ENCODE measurements around the gene CAMTA1.
A peak's percentile ranks its signal among the peaks of the same experiment; 100 is the strongest.
"Not testable (repeated sequence)": the region's sequence is repeated elsewhere in the genome, so short reads cannot be mapped to it uniquely, and the experiment has no call there.

CAMTA1 gene

DNA sequence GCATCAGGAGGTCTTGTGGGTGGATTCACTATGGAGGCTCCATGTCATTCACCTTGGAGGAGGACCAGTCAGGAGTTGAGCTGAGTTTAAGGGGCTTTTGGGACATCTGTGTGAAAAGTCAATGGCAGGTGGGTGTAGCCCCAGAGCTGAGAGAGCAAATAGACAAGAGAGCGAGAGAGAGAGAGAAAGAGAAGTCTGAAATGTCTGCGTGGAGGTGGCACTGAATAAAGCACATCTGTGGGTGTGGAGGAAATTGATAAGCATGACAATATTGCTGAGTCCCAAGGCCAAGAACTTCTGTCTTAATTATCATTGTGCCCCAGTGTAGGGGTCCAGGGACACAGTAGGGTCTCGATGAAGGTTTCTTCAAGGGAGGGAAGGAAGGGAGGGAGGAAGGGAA, 906.3 kb downstream of the CAMTA1 start:
- DNase-seq (ENCODE audit: low spot score) = no peak

DNA sequence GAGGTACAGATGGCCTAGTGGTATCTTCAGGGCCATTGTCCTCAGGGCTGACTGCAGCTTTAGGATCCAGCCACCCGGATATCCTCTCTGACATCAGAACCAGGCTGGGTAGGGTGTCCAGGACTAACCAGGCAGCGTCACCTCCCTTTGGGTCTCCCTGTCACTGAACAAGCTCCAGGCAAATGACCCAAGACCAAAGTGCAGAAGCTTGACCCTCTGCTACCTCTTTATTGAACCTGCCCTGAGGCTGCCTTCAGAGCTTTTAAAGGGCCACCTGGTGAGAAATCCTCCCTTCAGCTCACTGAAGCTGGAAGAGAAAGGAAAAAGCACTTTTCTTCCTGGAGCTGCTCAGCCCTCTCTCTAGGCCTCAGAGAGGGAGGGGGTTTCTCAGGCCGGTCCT, 906.8 kb downstream of the CAMTA1 start:
- DNase-seq (ENCODE audit: low spot score) = no peak

DNA sequence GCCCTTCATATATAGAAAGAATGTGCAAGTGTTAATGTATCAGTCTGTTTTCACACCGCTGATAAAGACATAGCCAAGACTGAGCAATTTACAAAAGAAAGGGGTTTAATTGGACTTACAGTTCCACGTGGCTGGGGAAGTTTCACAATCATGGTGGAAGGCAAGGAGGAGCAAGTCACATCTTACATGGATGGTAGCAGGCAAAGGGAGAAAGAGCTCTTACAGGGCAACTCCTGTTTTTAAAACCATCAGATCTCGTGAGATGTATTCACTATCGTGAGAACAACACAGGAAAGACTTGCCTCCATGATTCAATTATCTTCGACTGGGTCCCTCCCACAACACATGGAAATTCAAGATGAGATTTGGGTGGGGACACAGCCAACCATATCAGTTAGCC, 907.8 kb downstream of the CAMTA1 start:
- not testable (repeated sequence) for DNase-seq (ENCODE audit: low spot score)

DNA sequence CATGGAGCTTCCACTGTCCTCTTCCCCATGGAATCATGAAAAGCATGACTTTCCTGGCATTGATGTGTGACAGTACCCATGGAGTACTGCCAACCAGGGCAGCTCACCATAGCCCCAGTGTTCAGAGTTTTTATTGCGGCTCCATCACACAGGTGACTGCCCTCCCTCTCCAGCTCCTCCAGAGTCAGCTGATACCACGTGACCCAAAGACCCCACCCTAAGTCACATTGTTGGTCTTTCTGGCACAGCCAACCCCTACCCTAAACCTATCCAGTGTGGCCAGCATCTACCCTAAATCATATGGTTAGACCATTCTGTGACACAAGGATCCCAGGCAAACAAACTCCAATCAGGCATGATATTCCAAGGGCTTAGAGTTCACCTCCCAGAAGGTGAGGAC, 908.4 kb downstream of the CAMTA1 start:
- DNase-seq (ENCODE audit: low spot score) = no peak

DNA sequence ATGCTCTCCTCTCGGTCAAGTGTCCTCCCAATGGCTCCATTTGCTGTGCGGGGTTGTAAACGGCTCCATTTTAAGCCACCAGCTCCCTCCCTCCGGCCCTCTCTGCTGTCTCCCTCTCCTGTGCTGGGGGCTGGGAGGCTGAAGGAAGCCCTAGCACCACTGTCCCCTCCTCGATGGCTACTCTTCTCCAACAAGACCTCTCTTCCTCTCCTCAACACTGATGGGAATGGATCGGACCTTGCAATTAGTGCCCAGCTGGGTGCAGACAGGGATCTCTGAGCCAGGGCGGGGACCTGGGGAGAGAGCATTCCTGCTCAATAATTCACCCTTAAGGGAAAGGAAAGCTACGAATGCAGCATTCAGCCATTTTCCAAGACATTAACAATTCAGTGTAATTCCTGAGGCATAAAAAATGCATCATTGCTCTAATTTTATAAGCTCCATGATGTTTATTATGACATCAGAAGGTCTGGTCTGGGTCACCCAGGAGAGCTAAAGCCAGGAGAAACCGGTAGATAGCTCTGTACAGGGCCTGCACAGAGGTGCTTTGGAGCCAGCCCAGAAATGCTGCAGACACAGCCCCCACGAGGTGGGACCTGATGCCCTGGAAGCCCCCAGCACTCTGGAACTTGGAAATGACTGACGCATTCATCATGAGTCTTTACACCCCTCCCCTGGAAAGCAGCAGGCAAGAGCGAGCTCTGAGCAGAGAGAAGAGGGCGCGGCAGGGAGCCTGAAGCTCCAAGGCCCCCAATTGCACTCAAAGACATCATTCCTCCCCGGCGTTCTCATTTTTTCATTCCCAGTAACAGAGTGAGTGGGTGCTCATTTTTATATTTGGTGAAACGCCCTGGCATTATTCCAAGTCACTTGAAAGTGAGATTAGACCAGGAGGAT, 909.6 kb downstream of the CAMTA1 start:
- no peak for DNase-seq (ENCODE audit: low spot score)

DNA sequence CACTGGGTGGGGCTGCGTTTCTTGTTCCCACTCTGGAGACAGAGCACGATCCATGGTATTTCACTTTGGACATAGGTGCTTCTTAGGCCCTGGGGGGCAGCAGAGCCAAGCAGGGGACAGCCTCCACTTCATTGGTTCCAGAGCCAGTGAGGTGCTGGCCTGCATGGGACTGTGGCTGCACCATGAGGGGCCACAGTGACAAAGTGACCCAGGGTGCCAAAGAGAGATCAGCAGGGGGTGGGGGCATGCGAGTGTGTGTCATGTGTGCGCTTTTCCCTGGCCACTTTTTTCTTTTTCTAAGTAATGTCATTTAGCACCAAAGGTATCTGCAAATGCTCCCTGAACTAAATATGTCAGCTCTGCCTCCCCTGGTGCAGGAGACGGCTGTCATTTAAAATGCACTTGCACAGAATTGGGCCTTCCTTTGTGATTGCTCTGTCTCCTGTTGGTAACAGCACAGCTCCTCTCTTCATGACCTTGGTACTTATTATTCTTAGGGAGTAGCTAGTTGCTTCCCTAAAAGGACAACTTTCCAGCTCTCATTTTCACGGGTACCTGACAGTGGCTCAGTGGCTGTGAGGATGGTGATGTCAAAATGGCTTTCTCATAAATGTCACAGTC, 910.4 kb downstream of the CAMTA1 start:
- DNase-seq (ENCODE audit: low spot score) = no peak

DNA sequence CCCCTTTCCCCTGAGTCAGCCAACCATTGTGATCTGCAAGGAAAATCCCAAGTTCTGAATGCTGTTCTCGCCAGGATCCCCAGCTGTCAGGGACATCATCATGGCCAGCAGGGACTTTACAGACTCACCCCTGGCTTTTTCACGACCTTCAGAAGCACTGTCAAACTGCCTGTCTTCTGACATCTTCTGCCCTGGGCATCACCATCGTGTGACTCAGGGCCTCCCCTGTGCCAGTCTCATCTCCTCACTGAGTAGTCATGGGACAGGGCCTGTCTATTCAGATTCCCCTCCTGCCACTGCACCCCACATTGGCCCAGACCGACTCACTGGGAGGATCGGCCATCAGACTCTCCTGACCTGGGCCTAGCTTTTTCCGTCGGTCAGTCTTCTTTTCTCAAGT, 913.4 kb downstream of the CAMTA1 start:
- DNase-seq (ENCODE audit: low spot score) = no peak

DNA sequence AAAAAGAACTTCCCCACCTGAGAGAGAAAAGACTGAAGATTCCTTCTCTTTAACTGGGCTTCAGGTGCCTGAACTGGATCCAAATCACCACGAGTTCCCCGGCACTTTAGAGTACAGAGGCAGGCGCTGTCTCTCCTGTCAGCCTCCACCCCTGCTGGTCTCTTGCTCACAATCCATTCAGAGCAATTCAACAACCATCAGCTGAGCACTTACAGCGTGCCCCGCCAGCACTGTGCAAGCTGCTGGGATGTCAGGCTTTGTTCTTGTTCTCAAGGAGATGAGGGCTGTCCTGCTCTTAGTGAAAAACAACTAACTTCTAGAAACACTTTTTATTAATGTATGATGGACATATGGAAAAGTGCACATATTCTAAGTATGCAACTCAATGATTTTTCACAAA, 917.1 kb downstream of the CAMTA1 start:
- peak; percentile 58 for DNase-seq (ENCODE audit: low spot score)

DNA sequence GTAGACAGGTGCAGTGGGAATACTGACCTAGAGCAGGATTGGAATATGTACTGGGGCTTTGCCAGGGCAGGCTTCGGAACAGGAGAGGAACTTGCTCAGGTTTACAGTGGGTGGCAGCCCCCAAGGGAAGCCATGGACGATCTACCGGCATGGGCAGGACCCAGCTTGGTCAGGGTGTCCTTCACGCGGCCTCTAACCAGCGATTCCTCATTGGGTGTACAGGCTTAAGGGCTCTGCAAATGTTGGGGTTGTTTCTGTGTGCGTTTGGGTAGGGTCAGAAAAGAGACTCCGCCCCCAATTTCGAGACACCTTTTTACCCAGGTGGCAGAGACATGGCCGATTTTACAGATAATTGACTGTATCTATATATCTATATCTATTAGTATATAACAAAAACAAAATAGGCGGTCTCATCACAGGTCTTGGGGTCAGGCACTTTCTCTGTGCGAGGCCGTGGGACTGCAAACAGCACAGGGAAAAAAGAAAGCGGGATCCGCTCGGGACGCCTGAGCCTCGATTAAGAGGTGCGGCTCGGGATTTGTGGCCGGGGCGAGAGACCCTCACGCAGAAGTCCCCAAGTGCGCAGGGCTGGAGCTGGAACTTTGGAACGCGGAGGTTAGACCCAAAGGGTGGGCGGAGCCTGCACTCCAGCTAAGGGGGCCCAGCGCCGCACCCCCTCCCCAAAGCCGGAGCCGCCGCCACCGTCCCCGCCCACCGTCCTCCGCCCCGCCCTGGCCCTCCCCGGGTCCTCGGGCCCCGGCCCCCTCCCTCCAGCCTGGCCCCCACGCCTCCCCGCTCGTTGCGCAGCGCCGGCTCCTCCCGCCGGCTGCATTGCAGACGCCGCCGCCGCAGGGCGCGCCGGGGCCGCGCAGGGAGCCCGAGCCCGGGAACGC, 918.3 kb downstream of the CAMTA1 start:
- peak; percentile 35 for DNase-seq (ENCODE audit: low spot score)

DNA sequence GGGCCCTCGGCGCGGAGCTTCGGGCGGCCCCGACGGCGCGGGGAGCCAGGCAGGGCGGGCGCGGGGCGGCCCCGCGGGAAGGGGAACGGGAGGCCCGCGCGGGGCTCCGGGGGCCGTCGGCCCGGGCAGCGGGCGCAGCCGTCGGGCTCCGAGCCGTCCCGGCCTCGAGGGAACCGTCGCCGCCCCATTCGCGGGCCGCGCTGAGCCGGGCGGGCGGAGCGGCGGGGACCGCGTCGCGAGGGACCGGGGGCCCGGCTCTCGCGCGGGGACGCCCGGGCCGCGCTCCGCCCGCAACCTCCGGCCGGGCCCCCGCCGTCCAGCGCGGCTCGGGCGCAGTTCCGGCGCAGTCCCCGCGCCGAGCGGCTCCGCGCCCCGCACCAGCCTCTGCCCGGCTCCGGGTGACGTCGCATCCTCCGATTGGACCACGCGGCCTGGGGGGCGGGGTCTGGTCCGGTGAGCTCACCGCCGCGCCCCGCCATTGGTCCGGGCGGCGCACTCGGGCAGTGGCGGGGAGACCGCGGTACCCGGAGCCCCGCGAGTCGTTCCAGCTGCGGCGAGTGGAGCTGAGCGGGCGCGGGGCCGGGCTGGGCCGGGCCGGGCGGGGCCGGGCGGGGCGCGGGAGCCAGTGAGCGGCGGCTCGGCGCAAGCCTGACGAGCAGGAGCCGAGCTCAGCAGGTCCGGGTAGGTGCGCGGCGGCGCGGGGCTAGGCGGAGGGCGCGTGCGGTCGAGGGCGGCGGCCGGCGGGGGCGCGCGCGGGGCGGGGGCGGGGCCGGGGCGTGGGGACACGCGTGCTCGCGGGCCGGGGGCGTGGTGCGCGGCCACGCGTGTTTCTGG, 919.2 kb downstream of the CAMTA1 start:
- peak; percentile 92 for DNase-seq (ENCODE audit: low spot score)

DNA sequence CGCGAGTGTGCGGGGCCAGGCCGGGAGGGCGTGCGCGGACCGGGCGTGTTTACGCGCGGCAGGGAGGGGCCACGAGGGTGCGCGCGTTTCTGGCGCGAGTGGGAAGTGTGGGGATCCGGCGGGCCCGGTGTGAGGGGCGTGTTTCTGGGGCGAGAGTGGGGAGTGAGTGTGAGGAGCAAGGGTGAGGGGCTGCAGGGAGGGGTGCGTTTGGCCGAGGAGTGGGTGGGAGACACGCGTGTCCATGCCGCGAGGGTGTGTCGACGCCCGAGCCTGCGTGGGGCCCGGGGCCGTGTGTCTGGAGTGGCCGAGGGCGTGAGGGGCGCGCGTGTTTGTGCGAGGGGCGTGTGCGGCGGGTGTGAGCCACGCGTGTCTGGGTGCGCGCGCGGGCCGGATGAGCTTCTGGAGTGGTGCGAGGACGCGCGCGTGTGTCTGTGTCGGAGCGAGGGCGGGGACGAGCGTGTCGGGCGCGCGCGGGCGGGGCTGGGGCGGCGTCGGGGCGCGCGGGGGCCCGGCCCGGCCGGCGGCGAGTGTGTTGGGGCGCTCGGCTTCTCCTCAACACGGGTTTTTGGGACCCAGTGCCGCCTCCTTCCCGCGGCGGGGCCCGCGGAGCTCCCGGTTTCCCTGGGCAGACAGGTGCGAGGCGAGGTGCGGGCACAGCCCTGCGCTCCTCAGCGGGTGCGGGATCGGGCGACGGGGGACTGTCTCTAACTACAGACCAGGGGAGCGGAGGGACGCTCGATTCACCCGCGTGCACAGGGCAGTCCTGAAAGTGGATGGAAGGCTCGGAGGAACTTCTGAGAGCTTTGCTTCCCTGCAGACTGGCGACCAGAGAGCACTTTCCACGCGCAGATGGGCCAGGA, 920.0 kb downstream of the CAMTA1 start:
- peak; percentile 62 for DNase-seq (ENCODE audit: low spot score)

DNA sequence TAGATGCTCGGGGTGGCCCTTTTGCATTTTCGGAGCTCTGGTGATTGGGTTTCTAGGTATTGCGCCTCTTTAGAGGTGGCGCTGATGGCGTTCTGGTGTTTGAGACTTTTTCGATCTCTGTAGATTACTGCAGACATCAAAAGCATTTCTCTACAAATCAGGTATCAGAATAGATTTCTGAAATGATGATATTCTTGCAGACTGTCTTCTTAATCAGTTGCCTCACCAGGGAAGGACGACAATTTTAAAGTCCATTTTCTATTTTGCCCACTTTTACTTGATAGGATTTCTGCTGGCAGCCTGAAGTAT, 920.6 kb downstream of the CAMTA1 start:
- peak; percentile 39 for DNase-seq (ENCODE audit: low spot score)

DNA sequence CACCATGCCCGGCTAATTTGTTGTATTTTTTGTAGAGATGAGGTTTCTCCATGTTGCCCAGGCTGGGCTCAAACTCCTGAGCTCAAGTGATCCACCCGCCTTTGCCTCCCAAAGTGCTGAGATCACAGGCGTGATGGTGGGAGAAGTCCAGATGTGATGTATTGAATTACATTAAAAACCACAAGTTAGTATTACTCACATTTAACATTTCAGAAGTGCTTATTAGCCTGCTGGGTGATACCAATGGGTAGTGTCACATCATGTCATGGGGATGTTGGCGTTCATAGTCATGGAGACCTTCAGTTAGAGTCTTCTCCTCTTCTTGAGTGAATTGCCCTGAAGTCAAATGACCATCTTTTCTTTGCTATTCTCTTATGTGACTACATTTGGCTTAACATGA, 922.3 kb downstream of the CAMTA1 start:
- DNase-seq (ENCODE audit: low spot score) = no peak

DNA sequence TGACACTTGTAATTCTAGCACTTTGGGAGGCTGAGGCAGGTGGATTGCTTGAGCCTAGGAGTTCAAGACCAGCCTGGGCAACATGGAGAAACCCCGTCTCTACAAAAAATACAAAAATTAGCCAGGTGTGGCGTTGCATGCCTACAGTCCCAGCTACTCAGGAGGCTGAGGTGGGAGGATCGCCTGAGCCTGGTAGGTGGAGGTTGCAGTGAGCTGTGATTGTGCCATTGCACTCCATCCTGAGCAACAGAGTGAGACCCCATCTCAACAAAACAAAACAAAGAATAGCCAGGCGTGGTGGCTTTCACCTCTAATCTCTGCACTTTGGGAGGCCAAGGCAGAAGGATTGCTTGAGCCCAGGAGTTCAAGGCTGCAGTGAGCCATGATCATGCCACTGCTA, 922.8 kb downstream of the CAMTA1 start:
- DNase-seq (ENCODE audit: low spot score) = not testable (repeated sequence)

DNA sequence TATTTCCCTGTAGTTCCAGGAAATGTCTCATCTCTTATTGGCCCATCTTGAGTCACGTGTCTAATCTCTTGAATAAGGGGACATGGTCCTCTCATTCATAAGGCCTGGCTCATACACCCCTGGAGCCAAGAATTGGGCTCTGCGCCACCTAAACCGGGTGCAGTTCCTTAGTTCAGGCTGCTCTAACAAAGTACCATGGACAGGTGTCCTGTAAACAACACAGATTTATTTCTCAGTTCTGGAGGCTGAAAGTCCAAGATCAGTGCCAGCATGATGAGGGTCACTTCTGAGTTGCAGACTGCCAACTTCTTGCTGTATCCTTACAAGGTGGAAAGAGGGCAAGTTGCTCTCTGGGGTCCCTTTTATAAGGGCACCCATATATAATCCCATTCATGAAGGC, 925.6 kb downstream of the CAMTA1 start:
- no peak for DNase-seq (ENCODE audit: low spot score)

DNA sequence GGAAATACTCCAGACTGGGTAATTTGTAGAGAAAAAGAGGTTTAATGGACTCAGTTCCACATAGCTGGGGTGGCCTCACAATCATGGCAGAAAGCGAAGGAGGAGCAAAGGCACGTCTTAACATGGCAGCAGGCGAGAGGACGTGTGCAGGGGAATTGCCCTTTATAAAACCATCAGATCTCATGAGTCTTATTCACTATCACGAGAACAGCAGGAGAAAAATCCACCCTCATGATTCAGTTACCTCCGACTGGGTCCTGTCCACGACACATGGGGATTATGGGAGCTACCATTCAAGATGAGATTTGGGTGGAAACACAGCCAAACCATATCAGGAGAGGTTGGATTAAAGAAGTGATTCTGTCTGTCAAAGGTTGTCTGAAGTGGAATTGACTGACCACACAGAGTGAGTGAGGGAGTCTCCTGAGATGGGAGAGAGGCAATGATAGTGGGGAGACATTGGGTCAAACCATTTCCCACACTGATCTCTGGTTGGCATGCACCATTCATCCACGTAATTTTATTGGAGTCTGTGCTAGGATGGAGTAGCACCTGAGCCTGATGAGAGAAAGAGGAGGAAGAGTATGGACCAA, 927.6 kb downstream of the CAMTA1 start:
- DNase-seq (ENCODE audit: low spot score) = no peak

DNA sequence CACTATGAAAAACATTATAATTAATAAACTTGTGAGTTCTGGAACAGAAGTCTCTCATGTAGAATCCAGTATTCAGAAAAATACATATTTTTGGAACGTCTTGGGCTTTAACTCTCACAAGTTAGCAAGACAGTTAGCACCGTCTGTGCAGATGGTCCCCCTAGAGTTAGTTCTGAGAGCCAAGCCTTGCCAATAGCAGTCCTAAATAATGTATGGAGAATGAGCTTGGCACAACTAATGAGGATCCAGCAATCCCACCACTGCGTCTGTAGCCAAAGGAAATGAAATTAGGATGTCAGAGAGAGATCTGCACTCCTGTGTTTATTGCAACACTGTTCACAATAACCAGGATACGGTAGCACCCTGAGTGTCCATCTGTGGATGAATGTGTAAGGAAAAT, 931.3 kb downstream of the CAMTA1 start:
- no peak for DNase-seq (ENCODE audit: low spot score)

DNA sequence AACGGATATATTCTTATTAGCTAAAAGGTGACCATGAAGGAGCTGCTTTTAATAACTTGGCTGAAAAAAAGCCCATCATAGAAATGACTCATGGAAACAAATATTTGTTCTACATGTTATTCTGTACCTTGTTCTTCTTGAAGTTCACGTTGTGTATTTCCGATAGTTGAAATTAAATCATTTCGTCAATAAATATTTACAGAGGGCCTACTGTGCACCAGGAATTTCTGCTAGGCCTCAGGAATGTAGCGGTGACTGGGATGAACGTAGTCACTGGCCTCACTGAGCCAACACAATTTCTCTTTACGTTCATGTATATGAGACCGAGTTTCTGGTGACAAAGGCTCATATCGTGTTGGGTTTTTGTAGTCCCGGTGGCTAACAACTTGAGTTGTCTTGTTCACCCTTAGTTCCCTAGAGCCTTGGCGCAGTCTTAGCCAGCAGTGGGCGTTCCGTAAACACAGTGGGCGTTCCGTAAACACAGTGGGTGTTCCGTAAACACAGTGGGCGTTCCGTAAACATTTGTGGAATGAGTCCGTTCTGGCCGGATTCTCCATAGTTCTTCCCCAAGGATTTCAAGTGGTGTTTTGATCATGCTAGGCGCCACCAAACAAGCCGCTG, 932.6 kb downstream of the CAMTA1 start:
- DNase-seq (ENCODE audit: low spot score) = no peak

DNA sequence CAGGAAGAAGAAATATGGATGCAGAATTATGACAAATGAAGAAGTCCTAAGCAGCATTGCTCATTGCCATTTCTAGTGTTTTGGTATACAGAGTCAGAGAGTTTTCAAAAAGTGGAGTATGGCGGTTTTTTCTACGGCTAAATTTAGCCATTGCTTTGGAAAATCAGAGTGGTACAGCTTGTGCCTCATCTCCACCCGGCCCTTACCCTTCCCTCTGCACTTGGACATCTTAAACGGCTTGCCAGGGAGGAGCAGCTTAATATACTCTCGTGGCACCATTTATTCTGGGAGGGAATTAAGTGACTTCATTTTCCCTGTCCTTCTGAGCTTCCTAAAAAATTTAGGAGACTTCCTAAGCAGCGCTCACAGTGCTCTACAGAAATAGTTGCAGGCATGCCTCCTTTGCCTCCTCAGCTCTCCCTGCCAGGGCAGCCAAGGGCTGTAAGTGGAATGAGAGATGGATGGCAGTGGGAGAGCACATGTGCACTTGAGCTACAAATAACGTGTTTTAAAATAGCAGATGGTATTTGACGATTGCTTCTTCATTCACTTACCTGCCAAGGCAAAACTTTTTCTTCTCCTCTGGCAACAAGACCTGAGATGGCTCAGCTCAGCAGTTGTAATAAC, 934.3 kb downstream of the CAMTA1 start:
- DNase-seq (ENCODE audit: low spot score) = no peak

Measured in cerebellar cortex (tissue), 1 donor.